ENCODE results near the gene TSPY8. TPM values are rescaled to one million over a fixed set of nuclear protein-coding genes. Genes with fewer than 3 reads are reported as not detected.

TSPY8 gene
- total RNA-seq, 1 experiment from 2014 or later = not detected

Other genes starting within 250 kb of the TSPY8 start
- not detected in 2 replicates for gene TSPY4, start 20.3 kb upstream of the TSPY8 start, total RNA-seq (2022)
- not detected in 2 replicates for gene TSPY3, start 40.6 kb downstream of the TSPY8 start, total RNA-seq (2022)
- gene TSPY1, start 109.2 kb downstream of the TSPY8 start, total RNA-seq (2022) = not detected in 2 replicates
- not detected in 2 replicates for gene TSPY9, start 129.5 kb downstream of the TSPY8 start, total RNA-seq (2022)
- gene TSPY10, start 170.1 kb downstream of the TSPY8 start, total RNA-seq (2022) = not detected in 2 replicates

Data from Caco-2 (cell line).